ENCODE results near the gene DOLK.

DNA sequence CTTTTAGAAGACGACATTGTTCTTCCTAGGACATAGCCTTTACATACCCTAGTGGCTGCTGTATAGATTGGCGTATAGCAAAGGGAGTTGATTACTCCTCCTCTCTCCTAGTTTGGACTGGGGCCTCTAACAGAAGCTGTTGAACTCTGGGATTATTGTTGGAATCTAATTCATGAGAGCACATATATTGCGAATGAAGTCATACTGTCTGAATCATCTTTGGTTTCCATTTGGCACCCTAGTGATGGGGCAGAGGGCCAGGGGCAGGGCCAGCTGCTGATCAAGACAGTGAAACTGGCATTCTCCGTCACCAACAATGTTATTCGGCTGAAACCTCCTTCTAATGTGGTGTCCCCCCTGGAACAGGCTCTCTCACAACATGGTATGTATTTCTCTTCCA, 40.4 kb upstream of the DOLK start:
- TF ChIP-seq POLR2A (IDR thresholded peaks at IDR 0.05; ENCODE audit: low read length) (no peak), GATA1 (IDR thresholded peaks at IDR 0.05; ENCODE audit: low read depth, low read length) (no peak)
